HCT116 (cell line): ENCODE data around the gene UBE2L5. TPM values are rescaled to one million over a fixed set of nuclear protein-coding genes. Genes with fewer than 3 reads are reported as not detected.

ENCODE experiments used
- ATAC-seq: fragments of 200-7000 bp; cut with Tn5 transposase; 2 replicates; pipeline ENCODE4 v1.9.1; 2020; ENCODE audit warnings: mild to moderate bottlenecking, moderate library complexity
- BruUV-seq: library from RNA; stranded (reverse); fragments of 400-500 nt; replicated peaks from 2 replicates; lab custom pipeline; 2021; lab: Mats Ljungman, UMichigan
- CTCF ChIA-PET: fragments of 300-600 bp; sonication (Branson Sonifier 250); formaldehyde crosslinking; loops from one replicate; lab custom pipeline; 2021; ENCODE audit warnings: antibody characterized with exemption; lab: Charles Lee
- POLR2A ChIA-PET: fragments of 300-600, 350-600 bp; sonication (Branson Sonifier 250); formaldehyde crosslinking; loops from one replicate; lab custom pipeline; 2021; ENCODE audit warnings: antibody characterized with exemption; lab: Charles Lee
- RAD21 ChIA-PET, 2 experiments: fragments of 300-600 bp; sonication (Branson Sonifier 250); formaldehyde crosslinking; loops; one replicate each; lab custom pipeline; 2023; ENCODE audit warnings: low total read pairs in 2 of 2; ENCODE audit not compliant: uncharacterized antibody in 2 of 2, unreplicated experiment in 2 of 2, low non-redundant PET in 1 of 2; lab: Charles Lee
- DNase-seq: peaks from one replicate; pipeline ENCODE4 v3.0.0-alpha.2; 2010; ENCODE audit warnings: low read depth, low spot score
- H2AFZ ChIP-seq: fragments of 200-600 bp; shearing (Covaris generic), sonication (generic); 2 replicates; pipeline ENCODE4 v1.6.1; 2017; ENCODE audit warnings: low read depth, mixed run types, mixed read lengths, antibody characterized with exemption, low read length; ENCODE audit not compliant: poor library complexity, severe bottlenecking
- H3K27ac ChIP-seq: 2 replicates; pipeline ENCODE4 v1.5.1; 2012; ENCODE audit warnings: low read depth, low read length
- H3K27me3 ChIP-seq: fragments of 200-600 bp; sonication (generic); 2 replicates; pipeline ENCODE4 v1.6.1; 2016; ENCODE audit warnings: mixed run types, low read length, mixed read lengths; ENCODE audit not compliant: insufficient read depth
- H3K36me3 ChIP-seq, 2 experiments: fragments of 200-500 bp in 1 of 2; fragments of 200-600 bp in 1 of 2; sonication (Bioruptor generic) in 1 of 2; sonication (generic) in 1 of 2; 2 replicates each; pipeline versions ENCODE4 v1.5.1 to v1.6.1; 2014 to 2016; ENCODE audit warnings: low read length in 2 of 2, inconsistent platforms in 1 of 2, mixed read lengths in 1 of 2, mixed run types in 1 of 2; ENCODE audit not compliant: insufficient read depth in 2 of 2, control insufficient read depth in 1 of 2
- H3K4me1 ChIP-seq, 2 experiments: fragments of 200-600 bp in 1 of 2; sonication (generic) in 1 of 2; 2 replicates each; pipeline versions ENCODE4 v1.5.1 to v1.6.1; 2012 to 2017; ENCODE audit warnings: low read length in 2 of 2, inconsistent platforms in 1 of 2, mild to moderate bottlenecking in 1 of 2, mixed read lengths in 1 of 2, mixed run types in 1 of 2, moderate library complexity in 1 of 2; ENCODE audit not compliant: insufficient read depth in 2 of 2, control insufficient read depth in 1 of 2
- H3K4me2 ChIP-seq: fragments of 200-600 bp; sonication (generic); 2 replicates; pipeline ENCODE4 v1.6.1; 2017; ENCODE audit warnings: mixed run types, low read length, mixed read lengths
- H3K4me3 ChIP-seq, 2 experiments: fragments of 200-600 bp in 1 of 2; sonication (generic) in 1 of 2; replicated peaks in 1 of 2; 2 replicates each; pipeline ENCODE4 v1.5.1; 2011 to 2016; ENCODE audit warnings: low read length in 2 of 2, control low read depth in 1 of 2, low read depth in 1 of 2, mild to moderate bottlenecking in 1 of 2, mixed read lengths in 1 of 2, mixed run types in 1 of 2
- H3K79me2 ChIP-seq: fragments of 200-600 bp; sonication (generic); 2 replicates; pipeline ENCODE4 v1.6.1; 2017; ENCODE audit warnings: mild to moderate bottlenecking, mixed run types, low read length, moderate library complexity, mixed read lengths; ENCODE audit not compliant: insufficient read depth
- H3K9ac ChIP-seq: fragments of 200-600 bp; sonication (generic); 2 replicates; pipeline ENCODE4 v1.6.1; 2016; ENCODE audit warnings: low read length, mixed read lengths
- H3K9me2 ChIP-seq: fragments of 200-600 bp; sonication (generic), shearing (Covaris generic); 2 replicates; pipeline ENCODE4 v1.6.1; 2017; ENCODE audit warnings: mixed run types, mild to moderate bottlenecking, moderate library complexity; ENCODE audit not compliant: insufficient read depth
- H3K9me3 ChIP-seq, 2 experiments: fragments of 200-500 bp in 1 of 2; fragments of 200-600 bp in 1 of 2; sonication (Bioruptor generic) in 1 of 2; sonication (generic) in 1 of 2; 2 replicates each; pipeline ENCODE4 v1.6.1; 2014 to 2017; ENCODE audit warnings: low read length in 2 of 2, mixed read lengths in 2 of 2, inconsistent platforms in 1 of 2, low read depth in 1 of 2, mild to moderate bottlenecking in 1 of 2, mixed run types in 1 of 2, moderate library complexity in 1 of 2; ENCODE audit not compliant: control insufficient read depth in 1 of 2, insufficient read depth in 1 of 2
- H4K20me1 ChIP-seq: fragments of 200-600 bp; sonication (generic), shearing (Covaris generic); 2 replicates; pipeline ENCODE4 v1.6.1; 2017; ENCODE audit warnings: mixed run types, mild to moderate bottlenecking, moderate library complexity; ENCODE audit not compliant: insufficient read depth
- CBX3 ChIP-seq: IDR thresholded peaks from 2 replicates; pipeline ENCODE4 v1.6.1; 2012; ENCODE audit warnings: low read depth
- CEBPB ChIP-seq: IDR thresholded peaks from 2 replicates; pipeline ENCODE4 v1.6.1; 2012; ENCODE audit warnings: low read depth
- EZH2phosphoT487 ChIP-seq: fragments of 200-600 bp; IDR thresholded peaks from 2 replicates; pipeline ENCODE4 v1.6.1; 2018; ENCODE audit warnings: antibody characterized with exemption, borderline replicate concordance
- FOSL1 ChIP-seq: IDR thresholded peaks from 2 replicates; pipeline ENCODE4 v1.6.1; 2012; ENCODE audit warnings: low read depth
- JUND ChIP-seq: IDR thresholded peaks from 2 replicates; pipeline ENCODE4 v1.6.1; 2012
- MAX ChIP-seq: IDR thresholded peaks from 2 replicates; pipeline ENCODE4 v1.6.1; 2012
- POLR2A ChIP-seq: IDR thresholded peaks from 2 replicates; pipeline ENCODE4 v1.7.0; 2011; ENCODE audit warnings: borderline replicate concordance; ENCODE audit not compliant: insufficient read depth, insufficient read length; ENCODE audit errors: extremely low read depth
- POLR2AphosphoS5 ChIP-seq: IDR thresholded peaks from 2 replicates; pipeline ENCODE4 v1.6.1; 2011; ENCODE audit warnings: mild to moderate bottlenecking, low read depth, low read length, moderate library complexity
- RAD21 ChIP-seq: IDR thresholded peaks from 2 replicates; pipeline ENCODE4 v1.6.1; 2012; ENCODE audit warnings: low read depth, mild to moderate bottlenecking
- REST ChIP-seq: IDR thresholded peaks from 2 replicates; pipeline ENCODE4 v1.6.1; 2012; ENCODE audit warnings: low read depth
- SIN3A ChIP-seq: IDR thresholded peaks from 2 replicates; pipeline ENCODE4 v1.6.1; 2012; ENCODE audit warnings: low read depth
- SP1 ChIP-seq: IDR thresholded peaks from 2 replicates; pipeline ENCODE4 v1.6.1; 2012; ENCODE audit warnings: low read depth
- SRF ChIP-seq: IDR thresholded peaks from 2 replicates; pipeline ENCODE4 v1.6.1; 2012; ENCODE audit warnings: low read depth
- YY1 ChIP-seq: IDR thresholded peaks from 2 replicates; pipeline ENCODE4 v1.6.1; 2011; ENCODE audit warnings: low read length, low read depth, moderate library complexity, mild to moderate bottlenecking; ENCODE audit not compliant: insufficient replicate concordance; ENCODE audit errors: extremely low read depth
- ZFX ChIP-seq: fragments of 450-650 bp; IDR thresholded peaks from 2 replicates; pipeline ENCODE4 v1.6.1; 2017
- ZNF274 ChIP-seq: fragments of 200-500 bp; sonication (Bioruptor generic); IDR thresholded peaks from 2 replicates; pipeline ENCODE4 v1.6.1; 2014; ENCODE audit warnings: mild to moderate bottlenecking, low read depth, low read length, inconsistent platforms
- intact Hi-C: fragments of 100-400 bp; cut with micrococcal nuclease; formaldehyde crosslinking; loops from 2 replicates; pipeline ENCODE4 v1.10.0; 2022
- total RNA-seq: library from RNA; stranded (reverse); gene quantifications from one replicate; pipeline ENCODE4 v1.2.1, GENCODE V29; 2021; ENCODE audit not compliant: unreplicated experiment
- TF ChIP-seq, protein P1 (sequence below), 3 experiments: fragments of 200-600 bp in 1 of 3; sonication (generic) in 1 of 3; IDR thresholded peaks in 2 of 3; conservative IDR thresholded peaks in 1 of 3; 2 replicates each; pipeline ENCODE4 v1.5.1; 2012 to 2017; ENCODE audit warnings: low read depth in 2 of 3, low read length in 2 of 3, antibody characterized with exemption in 1 of 3, borderline replicate concordance in 1 of 3, control low read depth in 1 of 3, mild to moderate bottlenecking in 1 of 3, mixed read lengths in 1 of 3, mixed run types in 1 of 3, moderate library complexity in 1 of 3; ENCODE audit not compliant: insufficient read depth in 1 of 3
- TF ChIP-seq, protein P2 (sequence below): IDR thresholded peaks from 2 replicates; pipeline ENCODE4 v1.6.1; 2012

The UBE2L5 gene
- total RNA-seq, 1 experiment from 2014 or later = 0.15 TPM

- H2AFZ ChIP-seq = no peak overlapping the region
- BruUV-seq = no TSS peak
- POLR2A ChIA-PET = no interaction called here
Measured at GRCh38 chr13:30463787-30464495, 41.6 kb downstream of the UBE2L5 start.

More at GRCh38 chr13:30463787-30464495, 41.6 kb downstream of the UBE2L5 start:
- H3K4me1 ChIP-seq = peaks cover 11 to 32% of the 10 kb centered on the region in 2 experiments; a peak in 3 of 4 replicates
- TF ChIP-seq SP1 (no peak), EZH2phosphoT487 (no peak), SIN3A (no peak), REST (no peak), FOSL1 (no peak), POLR2AphosphoS5 (no peak), YY1 (no peak), CBX3 (no peak), ZNF274 (no peak), CEBPB (no peak), POLR2A (no peak), ZFX (no peak), MAX (no peak), SRF (no peak), JUND (no peak), RAD21 (no peak)
- TF ChIP-seq, protein P1, sequence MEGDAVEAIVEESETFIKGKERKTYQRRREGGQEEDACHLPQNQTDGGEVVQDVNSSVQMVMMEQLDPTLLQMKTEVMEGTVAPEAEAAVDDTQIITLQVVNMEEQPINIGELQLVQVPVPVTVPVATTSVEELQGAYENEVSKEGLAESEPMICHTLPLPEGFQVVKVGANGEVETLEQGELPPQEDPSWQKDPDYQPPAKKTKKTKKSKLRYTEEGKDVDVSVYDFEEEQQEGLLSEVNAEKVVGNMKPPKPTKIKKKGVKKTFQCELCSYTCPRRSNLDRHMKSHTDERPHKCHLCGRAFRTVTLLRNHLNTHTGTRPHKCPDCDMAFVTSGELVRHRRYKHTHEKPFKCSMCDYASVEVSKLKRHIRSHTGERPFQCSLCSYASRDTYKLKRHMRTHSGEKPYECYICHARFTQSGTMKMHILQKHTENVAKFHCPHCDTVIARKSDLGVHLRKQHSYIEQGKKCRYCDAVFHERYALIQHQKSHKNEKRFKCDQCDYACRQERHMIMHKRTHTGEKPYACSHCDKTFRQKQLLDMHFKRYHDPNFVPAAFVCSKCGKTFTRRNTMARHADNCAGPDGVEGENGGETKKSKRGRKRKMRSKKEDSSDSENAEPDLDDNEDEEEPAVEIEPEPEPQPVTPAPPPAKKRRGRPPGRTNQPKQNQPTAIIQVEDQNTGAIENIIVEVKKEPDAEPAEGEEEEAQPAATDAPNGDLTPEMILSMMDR (IDR thresholded peaks at IDR 0.05 in 2 of 3, conservative IDR thresholded peaks at IDR 0.05 in 1 of 3; ENCODE audit: borderline replicate concordance in 1 of 3, insufficient read depth in 1 of 3, low read depth in 2 of 3, low read length in 2 of 3) = no peak
- TF ChIP-seq, protein P2, sequence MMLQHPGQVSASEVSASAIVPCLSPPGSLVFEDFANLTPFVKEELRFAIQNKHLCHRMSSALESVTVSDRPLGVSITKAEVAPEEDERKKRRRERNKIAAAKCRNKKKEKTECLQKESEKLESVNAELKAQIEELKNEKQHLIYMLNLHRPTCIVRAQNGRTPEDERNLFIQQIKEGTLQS = no peak
- H3K9me2 ChIP-seq = no peaks in the 10 kb centered on the region
- H3K36me3 ChIP-seq = peaks cover 25 to 32% of the 10 kb centered on the region in 2 experiments
- H3K9ac ChIP-seq = peak overlapping the region; percentile 84
- H3K4me3 ChIP-seq = peak overlapping the region; percentile 67 to 73
- ChIA-PET RAD21 (no interaction called here), CTCF (no interaction called here)
- intact Hi-C loops = loop anchor here (5.0 to 10.0 kb wide), 2 partner anchors 127 to 581 kb away; no protein-coding TSS in a partner anchor
- H4K20me1 ChIP-seq = peaks cover 11% of the 10 kb centered on the region; the same call in 1 of the 2 replicates
- no peaks in the 10 kb centered on the region for H3K9me3 ChIP-seq
- H3K27me3 ChIP-seq = no peaks in the 10 kb centered on the region
- peaks cover 49% of the 10 kb centered on the region for H3K79me2 ChIP-seq
- DNase-seq = no peak
- H3K27ac ChIP-seq = peak overlapping the region; percentile 99
- peak overlapping the region; percentile 87 for H3K4me2 ChIP-seq
- ATAC-seq = no peak
